RWPE1 (cell line): Measurements from ENCODE around the gene NFKB2.

Experiments
- CTCF ChIA-PET: fragments of 350-600 bp; sonication (Branson Sonifier 250); formaldehyde crosslinking; extraction: SDS; loops from one replicate; lab custom pipeline; 2021; lab: Yijun Ruan, JAX
- POLR2A ChIA-PET: fragments of 400-600 bp; formaldehyde crosslinking; extraction: SDS; loops from one replicate; lab custom pipeline; 2020; ENCODE audit warnings: antibody characterized with exemption; ENCODE audit not compliant: low non-redundant PET; lab: Yijun Ruan, JAX
- DNase-seq: peaks from one replicate; pipeline ENCODE4 v3.0.0; 2012; ENCODE audit warnings: low spot score
- H3K27ac ChIP-seq: fragments of 450-650 bp; 2 replicates; pipeline ENCODE4 v1.5.1; 2017
- TF ChIP-seq, protein P1 (sequence below): fragments of 450-650 bp; conservative IDR thresholded peaks from 2 replicates; pipeline ENCODE4 v1.5.1; 2017; ENCODE audit warnings: low read depth, mild to moderate bottlenecking

Gene NFKB2

GRCh38 chr10:102389894-102390293, 5.6 kb upstream of the NFKB2 start:
- no peak overlapping the region for H3K27ac ChIP-seq
- TF ChIP-seq, protein P1, sequence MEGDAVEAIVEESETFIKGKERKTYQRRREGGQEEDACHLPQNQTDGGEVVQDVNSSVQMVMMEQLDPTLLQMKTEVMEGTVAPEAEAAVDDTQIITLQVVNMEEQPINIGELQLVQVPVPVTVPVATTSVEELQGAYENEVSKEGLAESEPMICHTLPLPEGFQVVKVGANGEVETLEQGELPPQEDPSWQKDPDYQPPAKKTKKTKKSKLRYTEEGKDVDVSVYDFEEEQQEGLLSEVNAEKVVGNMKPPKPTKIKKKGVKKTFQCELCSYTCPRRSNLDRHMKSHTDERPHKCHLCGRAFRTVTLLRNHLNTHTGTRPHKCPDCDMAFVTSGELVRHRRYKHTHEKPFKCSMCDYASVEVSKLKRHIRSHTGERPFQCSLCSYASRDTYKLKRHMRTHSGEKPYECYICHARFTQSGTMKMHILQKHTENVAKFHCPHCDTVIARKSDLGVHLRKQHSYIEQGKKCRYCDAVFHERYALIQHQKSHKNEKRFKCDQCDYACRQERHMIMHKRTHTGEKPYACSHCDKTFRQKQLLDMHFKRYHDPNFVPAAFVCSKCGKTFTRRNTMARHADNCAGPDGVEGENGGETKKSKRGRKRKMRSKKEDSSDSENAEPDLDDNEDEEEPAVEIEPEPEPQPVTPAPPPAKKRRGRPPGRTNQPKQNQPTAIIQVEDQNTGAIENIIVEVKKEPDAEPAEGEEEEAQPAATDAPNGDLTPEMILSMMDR: no peak
- POLR2A ChIA-PET: no interaction called here
- DNase-seq: no peak
- CTCF ChIA-PET: interaction anchor here (1.4 to 2.2 kb wide), 2 partner anchors 10 kb away, joined by 3 to 6 read pairs; no protein-coding TSS in a partner anchor

DNA sequence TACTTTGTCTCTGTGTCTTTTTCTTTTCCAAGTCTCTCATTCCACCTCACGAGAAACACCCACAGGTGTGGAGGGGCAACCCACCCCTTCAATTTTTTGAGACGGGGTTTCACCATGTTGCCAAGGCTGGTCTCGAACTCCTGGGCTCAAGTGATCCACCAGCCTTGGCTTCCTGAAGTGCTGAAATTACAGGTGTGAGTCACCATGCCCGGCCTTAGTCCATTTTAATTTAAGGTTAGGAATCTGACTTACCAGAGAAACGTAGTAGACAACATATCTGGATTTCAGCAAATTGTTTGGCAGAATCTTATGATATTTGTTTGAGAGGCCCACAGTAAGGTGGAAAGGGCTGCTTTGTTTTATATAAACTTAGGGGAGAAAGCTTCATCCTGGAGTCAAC, 3.2 kb upstream of the NFKB2 start:
- no peak overlapping the region for H3K27ac ChIP-seq
- CTCF ChIA-PET: interaction anchor here (0.6 to 1.8 kb wide), 4 partner anchors 13 to 321 kb away, joined by 3 to 7 read pairs (median 3); no protein-coding TSS in a partner anchor
- POLR2A ChIA-PET: no interaction called here
- TF ChIP-seq, protein P1: no peak
- no peak for DNase-seq

- CTCF ChIA-PET: interaction anchor here (0.6 to 7.6 kb wide), 30 partner anchors 8 to 784 kb away, joined by 3 to 108 read pairs (median 5); partner anchors contain the start of genes C10orf95, CUEDC2 and FBXL15
- POLR2A ChIA-PET: interaction anchor here (0.6 to 2.4 kb wide), 4 partner anchors 8 to 181 kb away, joined by 3 to 14 read pairs (median 5); partner anchors contain the start of gene FBXL15
- TF ChIP-seq, protein P1: peak; percentile 93
- no peak for DNase-seq
- peak overlapping the region; percentile 85 for H3K27ac ChIP-seq
These were observed 2.0 kb upstream of the NFKB2 start for GRCh38 chr10:102393411-102394078.

DNA sequence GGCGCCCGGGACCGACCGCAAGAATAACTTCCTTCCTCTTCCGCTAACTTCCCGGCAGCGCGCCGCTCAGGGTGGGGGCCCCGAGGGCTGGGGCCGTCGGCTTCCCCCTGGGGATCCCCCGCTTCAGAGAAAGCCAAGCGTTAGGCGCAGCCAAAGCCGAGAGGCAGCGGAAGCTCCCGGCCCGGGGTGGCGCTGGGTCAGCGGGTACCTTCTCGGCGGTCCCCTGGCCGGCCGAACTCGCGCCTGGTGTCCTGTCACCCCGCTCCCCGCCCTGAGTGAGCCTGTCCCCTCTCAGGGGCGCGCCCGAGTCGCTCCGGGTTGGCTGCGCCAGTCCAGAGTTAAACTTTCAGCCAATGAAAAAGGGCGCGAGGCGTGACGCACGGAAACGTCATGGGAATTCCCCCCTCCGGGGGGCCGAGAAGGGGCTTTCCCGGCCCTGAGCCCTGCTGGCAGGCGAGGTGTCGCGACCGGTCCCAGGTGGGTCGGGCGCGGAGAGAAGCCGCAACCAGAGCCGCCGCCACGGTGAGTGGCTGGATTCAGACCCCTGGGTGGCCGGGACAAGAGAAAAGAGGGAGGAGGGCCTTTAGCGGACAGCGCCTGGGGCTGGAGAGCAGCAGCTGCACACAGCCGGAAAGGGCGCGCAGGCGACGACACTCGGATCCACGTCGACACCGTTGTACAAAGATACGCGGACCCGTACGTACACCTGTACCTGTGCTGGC, 1.3 kb upstream of the NFKB2 start:
- DNase-seq: peak; percentile 97
- ChIA-PET POLR2A (interaction anchor here (0.6 to 2.4 kb wide), 4 partner anchors 9 to 180 kb away, joined by 3 to 14 read pairs (median 5); partner anchors contain the start of gene FBXL15), CTCF (interaction anchor here (0.6 to 7.6 kb wide), 19 partner anchors 8 to 783 kb away, joined by 3 to 108 read pairs (median 7); partner anchors contain the start of genes C10orf95 and FBXL15)
- TF ChIP-seq, protein P1: peak; percentile 66
- peak overlapping the region; percentile 85 for H3K27ac ChIP-seq

- TF ChIP-seq, protein P1: no peak
- POLR2A ChIA-PET: interaction anchor here (0.5 to 2.4 kb wide), 2 partner anchors 26 to 166 kb away, joined by 3 to 14 read pairs; partner anchors contain the start of gene FBXL15
- peak; percentile 59 for DNase-seq
- peak overlapping the region; percentile 85 for H3K27ac ChIP-seq
- CTCF ChIA-PET: interaction anchor here (0.6 to 7.6 kb wide), 10 partner anchors 9 to 172 kb away, joined by 3 to 108 read pairs (median 10); partner anchors contain the start of gene FBXL15
These were observed 605 bp upstream of the NFKB2 start for GRCh38 chr10:102394801-102395399.
